Panc1 (cell line): ENCODE data around the gene WDR70. TPM values are rescaled to one million over a fixed set of nuclear protein-coding genes. Genes with fewer than 3 reads are reported as not detected.
A peak's percentile ranks its signal among the peaks of the same experiment; 100 is the strongest.
"Not testable (repeated sequence)": the region's sequence is repeated elsewhere in the genome, so short reads cannot be mapped to it uniquely, and the experiment has no call there.

Experiments
- ATAC-seq: fragments of 200-7000 bp; cut with Tn5 transposase; 2 replicates; pipeline ENCODE4 v1.9.1; 2020; ENCODE audit warnings: mild to moderate bottlenecking, moderate library complexity
- BruUV-seq: library from RNA; stranded (reverse); fragments of 400-500 nt; replicated peaks from 2 replicates; lab custom pipeline; 2021; lab: Mats Ljungman, UMichigan
- CTCF ChIA-PET: fragments of 300-600 bp; sonication (Branson Sonifier 250); formaldehyde crosslinking; loops from one replicate; lab custom pipeline; 2022; ENCODE audit warnings: antibody characterized with exemption; lab: Charles Lee
- POLR2A ChIA-PET: fragments of 300-600 bp; sonication (Branson Sonifier 250); formaldehyde crosslinking; loops from one replicate; lab custom pipeline; 2022; ENCODE audit warnings: antibody characterized with exemption; lab: Charles Lee
- DNase-seq: peaks from one replicate; pipeline ENCODE4 v3.0.0-alpha.2; 2010; ENCODE audit warnings: low read depth, low spot score
- H3K27ac ChIP-seq: 2 replicates; pipeline ENCODE4 v1.5.1; 2011; ENCODE audit warnings: mild to moderate bottlenecking, low read length, inconsistent platforms
- H3K27me3 ChIP-seq: fragments of 200-500 bp; sonication (Bioruptor generic); 2 replicates; pipeline ENCODE4 v1.6.0; 2014; ENCODE audit warnings: low read length, inconsistent platforms; ENCODE audit not compliant: control insufficient read depth, insufficient read depth
- H3K36me3 ChIP-seq: fragments of 200-500 bp; sonication (Bioruptor generic); 2 replicates; pipeline ENCODE4 v1.5.1; 2014; ENCODE audit warnings: inconsistent platforms, mild to moderate bottlenecking, low read length, moderate library complexity; ENCODE audit not compliant: control insufficient read depth, insufficient read depth
- H3K4me1 ChIP-seq: 2 replicates; pipeline ENCODE4 v1.5.1; 2011; ENCODE audit warnings: inconsistent platforms, mild to moderate bottlenecking, low read length, moderate library complexity; ENCODE audit not compliant: control insufficient read depth, insufficient read depth
- H3K4me3 ChIP-seq, 2 experiments: 2 replicates each; pipeline ENCODE4 v1.5.1; 2011 to 2012; ENCODE audit warnings: low read depth in 2 of 2, low read length in 2 of 2, mild to moderate bottlenecking in 2 of 2, inconsistent platforms in 1 of 2, moderate library complexity in 1 of 2
- H3K9me3 ChIP-seq: fragments of 200-500 bp; sonication (Bioruptor generic); 2 replicates; pipeline ENCODE4 v1.5.1; 2014; ENCODE audit warnings: low read depth, mild to moderate bottlenecking, inconsistent platforms, low read length, moderate library complexity; ENCODE audit not compliant: control insufficient read depth, insufficient read depth
- POLR2AphosphoS5 ChIP-seq: IDR thresholded peaks from 2 replicates; pipeline ENCODE4 v1.6.1; 2012; ENCODE audit warnings: mild to moderate bottlenecking, low read depth, low read length, moderate library complexity
- REST ChIP-seq, 2 experiments: IDR thresholded peaks; 2 replicates each; pipeline ENCODE4 v1.6.1; 2011 to 2012; ENCODE audit warnings: low read depth in 2 of 2, control low read depth in 1 of 2, low read length in 1 of 2, mild to moderate bottlenecking in 1 of 2, moderate library complexity in 1 of 2; ENCODE audit not compliant: insufficient read depth in 1 of 2
- SIN3A ChIP-seq: IDR thresholded peaks from 2 replicates; pipeline ENCODE4 v1.6.1; 2012; ENCODE audit warnings: low read depth, mild to moderate bottlenecking, low read length, moderate library complexity, borderline replicate concordance; ENCODE audit not compliant: insufficient read depth
- TCF7L2 ChIP-seq: IDR thresholded peaks from 2 replicates; pipeline ENCODE4 v1.6.1; 2011; ENCODE audit warnings: mild to moderate bottlenecking, low read depth, low read length, inconsistent platforms
- in situ Hi-C: cut with HindIII; loops from 2 replicates; pipeline ENCODE4 v1.10.0; 2016; ENCODE audit warnings: low sequenced_read_pairs, low pct_unique_long_range_greater_than_20kb
- intact Hi-C: fragments of 100-400 bp; cut with micrococcal nuclease; formaldehyde crosslinking; loops from one replicate; pipeline ENCODE4 v1.10.0; 2022; ENCODE audit not compliant: unreplicated experiment
- total RNA-seq: library from RNA; stranded (reverse); gene quantifications from one replicate; pipeline ENCODE4 v1.2.1, GENCODE V29; 2021; ENCODE audit not compliant: unreplicated experiment
- TF ChIP-seq, protein P1 (sequence below): fragments of 450-650 bp; IDR thresholded peaks from 2 replicates; pipeline ENCODE4 v1.5.1; 2017; ENCODE audit warnings: mild to moderate bottlenecking

WDR70 gene
- total RNA-seq, 1 experiment from 2014 or later: 29.5 TPM

- no peaks in the 10 kb centered on the region for H3K36me3 ChIP-seq
- ATAC-seq: peak; percentile 29; the same call in 1 of the 2 replicates
- no peaks in the 10 kb centered on the region for H3K27me3 ChIP-seq
- CTCF ChIA-PET: interaction anchor here (0.6 to 1.8 kb wide), 7 partner anchors 8 to 780 kb away, joined by 3 to 14 read pairs (median 5); partner anchors contain the start of genes NUP155 and WDR70
- no peaks in the 10 kb centered on the region for H3K9me3 ChIP-seq
- in situ Hi-C loops: no loop called here
- no peaks in the 10 kb centered on the region for H3K4me1 ChIP-seq
- no peak overlapping the region for H3K4me3 ChIP-seq
- TF ChIP-seq TCF7L2 (no peak), REST (IDR thresholded peaks at IDR 0.05; ENCODE audit: insufficient read depth in 1 of 2, low read depth in 2 of 2, low read length in 1 of 2) (no peak), SIN3A (no peak)
- TF ChIP-seq, protein P1, sequence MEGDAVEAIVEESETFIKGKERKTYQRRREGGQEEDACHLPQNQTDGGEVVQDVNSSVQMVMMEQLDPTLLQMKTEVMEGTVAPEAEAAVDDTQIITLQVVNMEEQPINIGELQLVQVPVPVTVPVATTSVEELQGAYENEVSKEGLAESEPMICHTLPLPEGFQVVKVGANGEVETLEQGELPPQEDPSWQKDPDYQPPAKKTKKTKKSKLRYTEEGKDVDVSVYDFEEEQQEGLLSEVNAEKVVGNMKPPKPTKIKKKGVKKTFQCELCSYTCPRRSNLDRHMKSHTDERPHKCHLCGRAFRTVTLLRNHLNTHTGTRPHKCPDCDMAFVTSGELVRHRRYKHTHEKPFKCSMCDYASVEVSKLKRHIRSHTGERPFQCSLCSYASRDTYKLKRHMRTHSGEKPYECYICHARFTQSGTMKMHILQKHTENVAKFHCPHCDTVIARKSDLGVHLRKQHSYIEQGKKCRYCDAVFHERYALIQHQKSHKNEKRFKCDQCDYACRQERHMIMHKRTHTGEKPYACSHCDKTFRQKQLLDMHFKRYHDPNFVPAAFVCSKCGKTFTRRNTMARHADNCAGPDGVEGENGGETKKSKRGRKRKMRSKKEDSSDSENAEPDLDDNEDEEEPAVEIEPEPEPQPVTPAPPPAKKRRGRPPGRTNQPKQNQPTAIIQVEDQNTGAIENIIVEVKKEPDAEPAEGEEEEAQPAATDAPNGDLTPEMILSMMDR: no peak
- no peak overlapping the region for H3K27ac ChIP-seq
- no peak for DNase-seq
- BruUV-seq: no TSS peak
- POLR2A ChIA-PET: no interaction called here
- intact Hi-C loops: loop anchor here (5.0 to 10.0 kb wide), 3 partner anchors 132 to 780 kb away; no protein-coding TSS in a partner anchor
These were observed 33.4 kb downstream of the WDR70 start for GRCh38 chr5:37412515-37412914.

GRCh38 chr5:37415456-37415855 lies 36.3 kb downstream of the WDR70 start:
- in situ Hi-C loops, POLR2A ChIA-PET, H3K4me3 ChIP-seq, ATAC-seq, H3K27me3 ChIP-seq, H3K36me3 ChIP-seq, CTCF ChIA-PET, BruUV-seq, H3K9me3 ChIP-seq, H3K4me1 ChIP-seq, H3K27ac ChIP-seq, DNase-seq: not testable (repeated sequence)
- intact Hi-C loops: loop anchor here (10.0 kb wide), 2 partner anchors 129 to 419 kb away; no protein-coding TSS in a partner anchor

- CTCF ChIA-PET: no interaction called here
These were observed 38.2 kb downstream of the WDR70 start for GRCh38 chr5:37417347-37417746.

More at GRCh38 chr5:37417347-37417746, 38.2 kb downstream of the WDR70 start:
- no peak for ATAC-seq
- in situ Hi-C loops: no loop called here
- POLR2A ChIA-PET: no interaction called here
- intact Hi-C loops: loop anchor here (10.0 kb wide), 2 partner anchors 127 to 417 kb away; no protein-coding TSS in a partner anchor
- no peaks in the 10 kb centered on the region for H3K9me3 ChIP-seq
- TF ChIP-seq REST (IDR thresholded peaks at IDR 0.05; ENCODE audit: insufficient read depth in 1 of 2, low read depth in 2 of 2, low read length in 1 of 2) (no peak), TCF7L2 (no peak), SIN3A (no peak), POLR2AphosphoS5 (no peak)
- TF ChIP-seq, protein P1: no peak
- H3K27ac ChIP-seq: no peak overlapping the region
- no peak for DNase-seq
- no peaks in the 10 kb centered on the region for H3K27me3 ChIP-seq
- no peaks in the 10 kb centered on the region for H3K4me1 ChIP-seq
- BruUV-seq: no TSS peak
- no peaks in the 10 kb centered on the region for H3K36me3 ChIP-seq
- no peak overlapping the region for H3K4me3 ChIP-seq
